ENCODE results near the gene DND1. TPM values are rescaled to one million over a fixed set of nuclear protein-coding genes. Genes with fewer than 3 reads are reported as not detected.

DND1 gene
- total RNA-seq, 1 experiment from 2014 or later, result 1.8 TPM

DNA sequence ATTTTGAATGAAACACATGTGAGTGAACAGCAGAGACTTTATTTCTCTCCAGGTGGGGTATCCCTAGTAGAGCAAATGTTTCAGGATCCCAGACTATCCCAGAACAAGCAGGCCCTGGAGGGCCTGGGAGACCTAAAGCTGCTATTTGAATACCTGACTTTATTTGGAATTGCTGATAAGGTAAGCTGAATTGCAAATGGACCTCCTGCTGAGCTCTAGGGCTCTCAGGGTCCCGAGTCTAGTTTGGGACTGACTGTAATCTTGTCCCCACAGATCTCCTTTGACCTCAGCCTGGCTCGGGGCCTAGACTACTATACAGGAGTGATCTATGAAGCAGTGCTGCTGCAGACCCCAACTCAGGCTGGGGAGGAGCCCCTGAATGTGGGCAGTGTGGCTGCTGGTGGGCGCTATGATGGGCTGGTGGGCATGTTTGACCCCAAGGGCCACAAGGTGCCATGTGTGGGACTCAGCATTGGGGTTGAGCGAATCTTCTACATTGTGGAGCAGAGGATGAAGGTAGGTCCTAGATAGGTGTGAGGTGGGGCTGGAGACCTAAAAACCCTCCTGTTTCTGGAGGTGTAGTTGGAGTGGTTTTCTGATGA, 23.6 kb upstream of the DND1 start:
- no peak for TF ChIP-seq SIN3A (IDR thresholded peaks at IDR 0.05; ENCODE audit: borderline replicate concordance, insufficient read depth, low read depth, low read length)
- no peak for TF ChIP-seq POLR2AphosphoS5 (IDR thresholded peaks at IDR 0.05; ENCODE audit: low read depth, low read length)
- no peak for TF ChIP-seq TCF7L2 (IDR thresholded peaks at IDR 0.05; ENCODE audit: low read depth, low read length)
- TF ChIP-seq, protein P1, sequence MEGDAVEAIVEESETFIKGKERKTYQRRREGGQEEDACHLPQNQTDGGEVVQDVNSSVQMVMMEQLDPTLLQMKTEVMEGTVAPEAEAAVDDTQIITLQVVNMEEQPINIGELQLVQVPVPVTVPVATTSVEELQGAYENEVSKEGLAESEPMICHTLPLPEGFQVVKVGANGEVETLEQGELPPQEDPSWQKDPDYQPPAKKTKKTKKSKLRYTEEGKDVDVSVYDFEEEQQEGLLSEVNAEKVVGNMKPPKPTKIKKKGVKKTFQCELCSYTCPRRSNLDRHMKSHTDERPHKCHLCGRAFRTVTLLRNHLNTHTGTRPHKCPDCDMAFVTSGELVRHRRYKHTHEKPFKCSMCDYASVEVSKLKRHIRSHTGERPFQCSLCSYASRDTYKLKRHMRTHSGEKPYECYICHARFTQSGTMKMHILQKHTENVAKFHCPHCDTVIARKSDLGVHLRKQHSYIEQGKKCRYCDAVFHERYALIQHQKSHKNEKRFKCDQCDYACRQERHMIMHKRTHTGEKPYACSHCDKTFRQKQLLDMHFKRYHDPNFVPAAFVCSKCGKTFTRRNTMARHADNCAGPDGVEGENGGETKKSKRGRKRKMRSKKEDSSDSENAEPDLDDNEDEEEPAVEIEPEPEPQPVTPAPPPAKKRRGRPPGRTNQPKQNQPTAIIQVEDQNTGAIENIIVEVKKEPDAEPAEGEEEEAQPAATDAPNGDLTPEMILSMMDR (IDR thresholded peaks at IDR 0.05), result no peak
- TF ChIP-seq REST (IDR thresholded peaks at IDR 0.05; ENCODE audit: insufficient read depth in 1 of 2, low read depth in 2 of 2, low read length in 1 of 2), result no peak
- Histone ChIP-seq H3K4me1 (ENCODE audit: control insufficient read depth, insufficient read depth, low read length) (peaks cover 13% of the 10 kb centered on the region), H3K27me3 (ENCODE audit: control insufficient read depth, insufficient read depth, low read length) (no peaks in the 10 kb centered on the region), H3K4me3 (ENCODE audit: low read depth in 2 of 2, low read length in 2 of 2) (no peak overlapping the region), H3K27ac (ENCODE audit: low read length) (no peak overlapping the region), H3K9me3 (ENCODE audit: control insufficient read depth, insufficient read depth, low read depth, low read length) (no peaks in the 10 kb centered on the region), H3K36me3 (ENCODE audit: control insufficient read depth, insufficient read depth, low read length) (peaks cover 56% of the 10 kb centered on the region)
- CTCF ChIA-PET, result no interaction called here
- POLR2A ChIA-PET, result interaction anchor here (0.6 kb wide), 1 partner anchor 18 kb away, joined by 4 read pairs; no protein-coding TSS in a partner anchor
- intact Hi-C loops (cut with micrococcal nuclease; ENCODE audit: unreplicated experiment) (no loop called here), in situ Hi-C loops (cut with HindIII; ENCODE audit: low pct_unique_long_range_greater_than_20kb, low sequenced_read_pairs) (no loop called here)
- ATAC-seq, result no peak
- no peak for DNase-seq (ENCODE audit: low read depth, low spot score)
- BruUV-seq (replicated peaks), result TSS peak; percentile 2

DNA sequence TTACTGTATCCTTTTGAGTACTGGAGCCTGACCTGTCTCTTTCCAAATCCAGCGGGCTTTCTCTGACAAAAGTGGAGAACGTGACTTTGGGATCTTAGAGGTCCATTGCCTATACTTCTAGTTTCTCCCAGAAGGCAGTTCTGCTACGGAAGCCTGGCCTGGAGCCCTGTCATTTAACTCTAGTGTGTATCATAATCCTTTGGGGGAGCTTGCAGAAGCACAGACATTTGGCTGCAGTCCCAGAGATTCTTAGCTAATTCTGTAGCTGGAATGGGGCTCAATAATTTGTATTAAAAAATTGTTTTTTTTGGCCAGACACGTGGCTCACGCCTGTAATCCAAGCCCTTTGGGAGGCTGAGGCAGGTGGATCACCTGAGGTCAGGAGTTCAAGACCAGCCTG, 20.9 kb upstream of the DND1 start:
- Histone ChIP-seq H3K4me3 (ENCODE audit: low read depth in 2 of 2, low read length in 2 of 2) (no peak overlapping the region), H3K27me3 (ENCODE audit: control insufficient read depth, insufficient read depth, low read length) (no peaks in the 10 kb centered on the region), H3K9me3 (ENCODE audit: control insufficient read depth, insufficient read depth, low read depth, low read length) (no peaks in the 10 kb centered on the region), H3K27ac (ENCODE audit: low read length) (no peak overlapping the region), H3K4me1 (ENCODE audit: control insufficient read depth, insufficient read depth, low read length) (peaks cover 3% of the 10 kb centered on the region), H3K36me3 (ENCODE audit: control insufficient read depth, insufficient read depth, low read length) (peaks cover 51% of the 10 kb centered on the region)
- ATAC-seq (no peak), DNase-seq (ENCODE audit: low read depth, low spot score) (no peak)
- POLR2A ChIA-PET, result interaction anchor here (1.5 kb wide), 1 partner anchor 16 kb away, joined by 5 read pairs; no protein-coding TSS in a partner anchor
- CTCF ChIA-PET, result interaction anchor here (0.5 kb wide), 1 partner anchor 336 kb away, joined by 3 read pairs; no protein-coding TSS in a partner anchor
- intact Hi-C loops (cut with micrococcal nuclease; ENCODE audit: unreplicated experiment) (no loop called here), in situ Hi-C loops (cut with HindIII; ENCODE audit: low pct_unique_long_range_greater_than_20kb, low sequenced_read_pairs) (no loop called here)
- TF ChIP-seq TCF7L2 (IDR thresholded peaks at IDR 0.05; ENCODE audit: low read depth, low read length), result no peak
- no peak for TF ChIP-seq REST (IDR thresholded peaks at IDR 0.05; ENCODE audit: insufficient read depth in 1 of 2, low read depth in 2 of 2, low read length in 1 of 2)
- no peak for TF ChIP-seq SIN3A (IDR thresholded peaks at IDR 0.05; ENCODE audit: borderline replicate concordance, insufficient read depth, low read depth, low read length)
- TF ChIP-seq, protein P1 (IDR thresholded peaks at IDR 0.05), result no peak
- TF ChIP-seq POLR2AphosphoS5 (IDR thresholded peaks at IDR 0.05; ENCODE audit: low read depth, low read length), result no peak
- no TSS peak for BruUV-seq (replicated peaks)
